OCI-LY3 (cell line): ENCODE data around the gene TAS2R41.

Experiments
- EZH2phosphoT487 ChIP-seq: fragments of 200-600 bp; shearing (Covaris generic); IDR thresholded peaks from 2 replicates; pipeline ENCODE4 v1.6.1; 2018; ENCODE audit warnings: antibody characterized with exemption, mixed run types, low read depth
- TF ChIP-seq, protein P1 (sequence below): fragments of 200-600, 300-600 bp; sonication (generic); IDR thresholded peaks from 2 replicates; pipeline ENCODE4 v1.5.1; 2014; ENCODE audit warnings: antibody characterized with exemption, low read length, low read depth

DNA sequence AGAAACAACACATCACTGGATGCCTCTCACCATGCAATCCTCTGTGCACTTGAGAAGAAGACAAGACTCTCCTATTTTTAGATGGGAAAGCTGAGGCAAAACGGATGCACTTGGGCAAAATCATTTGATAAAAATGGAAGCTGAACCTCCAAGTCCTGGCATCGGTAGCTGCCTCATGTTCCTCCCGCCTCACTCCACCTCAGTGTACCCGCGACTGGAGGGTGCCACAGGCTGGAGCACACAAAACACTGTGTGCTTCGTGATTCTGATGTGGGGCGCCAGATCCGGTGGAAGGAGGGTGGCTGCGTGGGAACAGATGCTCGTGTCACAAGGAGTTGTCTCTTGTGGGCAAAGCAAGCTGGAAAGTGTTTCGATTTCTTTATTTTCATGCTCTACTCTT lies 41.3 kb downstream of the TAS2R41 start:
- TF ChIP-seq, protein P1, sequence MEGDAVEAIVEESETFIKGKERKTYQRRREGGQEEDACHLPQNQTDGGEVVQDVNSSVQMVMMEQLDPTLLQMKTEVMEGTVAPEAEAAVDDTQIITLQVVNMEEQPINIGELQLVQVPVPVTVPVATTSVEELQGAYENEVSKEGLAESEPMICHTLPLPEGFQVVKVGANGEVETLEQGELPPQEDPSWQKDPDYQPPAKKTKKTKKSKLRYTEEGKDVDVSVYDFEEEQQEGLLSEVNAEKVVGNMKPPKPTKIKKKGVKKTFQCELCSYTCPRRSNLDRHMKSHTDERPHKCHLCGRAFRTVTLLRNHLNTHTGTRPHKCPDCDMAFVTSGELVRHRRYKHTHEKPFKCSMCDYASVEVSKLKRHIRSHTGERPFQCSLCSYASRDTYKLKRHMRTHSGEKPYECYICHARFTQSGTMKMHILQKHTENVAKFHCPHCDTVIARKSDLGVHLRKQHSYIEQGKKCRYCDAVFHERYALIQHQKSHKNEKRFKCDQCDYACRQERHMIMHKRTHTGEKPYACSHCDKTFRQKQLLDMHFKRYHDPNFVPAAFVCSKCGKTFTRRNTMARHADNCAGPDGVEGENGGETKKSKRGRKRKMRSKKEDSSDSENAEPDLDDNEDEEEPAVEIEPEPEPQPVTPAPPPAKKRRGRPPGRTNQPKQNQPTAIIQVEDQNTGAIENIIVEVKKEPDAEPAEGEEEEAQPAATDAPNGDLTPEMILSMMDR = no peak
- no peak for TF ChIP-seq EZH2phosphoT487
